ENCODE data around the gene SSBP4. TPM values are rescaled to one million over a fixed set of nuclear protein-coding genes. Genes with fewer than 3 reads are reported as not detected.

Gene SSBP4
- total RNA-seq, 1 experiment from 2014 or later: 164 TPM

DNA sequence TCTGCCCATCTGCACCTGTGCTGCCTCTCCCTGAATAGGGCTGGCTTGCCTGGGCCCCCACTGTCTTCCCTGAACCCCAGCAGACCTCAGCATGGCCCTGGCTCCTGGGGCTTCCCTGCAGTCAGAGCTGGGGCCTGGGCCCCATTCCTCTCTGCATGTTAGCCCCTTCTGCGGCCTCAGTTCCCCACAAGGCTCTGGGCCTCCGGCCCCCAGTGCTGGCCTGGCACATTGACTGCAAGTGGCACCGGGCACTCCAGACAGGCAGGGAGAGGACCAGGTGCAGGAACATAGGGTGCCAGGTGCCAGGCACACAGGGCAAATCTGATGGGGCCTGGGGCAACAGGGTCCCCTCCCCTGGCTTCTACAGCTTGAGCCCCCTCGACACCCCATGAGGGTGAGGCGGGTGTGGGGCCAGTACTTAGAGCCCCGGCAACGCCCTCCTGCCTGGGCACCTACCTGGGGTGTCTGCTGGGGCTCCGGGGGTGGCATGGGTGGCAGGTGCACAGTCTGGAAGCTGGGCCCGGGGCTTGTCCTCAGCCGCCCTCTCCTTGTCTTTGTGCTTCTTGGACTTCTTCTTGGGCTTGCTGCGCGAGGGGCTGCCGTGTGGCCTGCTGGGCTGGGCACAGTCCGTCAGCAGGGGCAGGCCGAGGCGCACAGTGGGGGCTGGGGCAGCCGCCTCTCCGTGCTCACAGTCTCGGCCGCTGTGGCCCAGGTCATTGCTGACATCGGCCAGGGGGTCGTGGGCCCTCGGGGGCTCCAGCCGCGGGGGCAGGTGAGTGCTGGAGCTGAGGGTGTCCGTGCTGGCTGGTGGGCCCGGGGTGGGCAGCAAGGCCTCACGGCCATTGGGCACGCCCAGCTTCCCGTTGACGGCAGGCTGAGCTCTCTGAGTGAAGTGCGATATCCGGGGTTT is 31.1 kb downstream of the SSBP4 start:
- intact Hi-C loops (cut with micrococcal nuclease): loop anchor here (5.0 kb wide), 3 partner anchors 227 to 467 kb away; partner anchors contain the start of genes COPE and DDX49
- H3K4me2 ChIP-seq (ENCODE audit: low read length): no peak overlapping the region
- H3K27ac ChIP-seq (ENCODE audit: low read depth, low read length): peak overlapping the region; percentile 13; the same call in 1 of the 2 replicates
- RAD21 ChIA-PET (ENCODE audit: low non-redundant PET in 1 of 2, low total read pairs in 2 of 2, uncharacterized antibody in 2 of 2, unreplicated experiment in 2 of 2): no interaction called here
- POLR2A ChIA-PET: no interaction called here
- H2AFZ ChIP-seq (ENCODE audit: low read depth, low read length, poor library complexity, severe bottlenecking): no peak overlapping the region
- CTCF ChIA-PET: interaction anchor here (0.8 to 1.7 kb wide), 6 partner anchors 7 to 397 kb away, joined by 3 to 9 read pairs (median 3); no protein-coding TSS in a partner anchor
- H3K79me2 ChIP-seq (ENCODE audit: insufficient read depth, low read length): no peaks in the 10 kb centered on the region; the same call in 1 of the 2 replicates
- H3K9ac ChIP-seq (ENCODE audit: low read length): no peak overlapping the region
- H3K4me1 ChIP-seq (ENCODE audit: control insufficient read depth in 1 of 2, insufficient read depth in 2 of 2, low read length in 2 of 2): peaks cover 3 to 8% of the 10 kb centered on the region in 2 experiments; a peak in 3 of 4 replicates
- DNase-seq (ENCODE audit: low read depth, low spot score): no peak
- H3K9me3 ChIP-seq (ENCODE audit: control insufficient read depth in 1 of 2, insufficient read depth in 1 of 2, low read depth in 1 of 2, low read length in 2 of 2): no peaks in the 10 kb centered on the region
- BruUV-seq (replicated peaks): no TSS peak
- no peaks in the 10 kb centered on the region for H4K20me1 ChIP-seq (ENCODE audit: insufficient read depth)
- H3K9me2 ChIP-seq (ENCODE audit: insufficient read depth): no peaks in the 10 kb centered on the region
- no peak overlapping the region for H3K4me3 ChIP-seq (replicated peaks in 1 of 2; ENCODE audit: low read depth in 1 of 2, low read length in 2 of 2)
- H3K27me3 ChIP-seq (ENCODE audit: insufficient read depth, low read length): no peaks in the 10 kb centered on the region
- no peak for ATAC-seq
- TF ChIP-seq SP1 (IDR thresholded peaks at IDR 0.05; ENCODE audit: low read depth) (no peak), POLR2A (IDR thresholded peaks at IDR 0.05; ENCODE audit: borderline replicate concordance, extremely low read depth, insufficient read depth, insufficient read length) (no peak), FOSL1 (IDR thresholded peaks at IDR 0.05; ENCODE audit: low read depth) (no peak), EZH2phosphoT487 (IDR thresholded peaks at IDR 0.05; ENCODE audit: borderline replicate concordance) (no peak), RAD21 (IDR thresholded peaks at IDR 0.05; ENCODE audit: low read depth) (no peak), ZFX (IDR thresholded peaks at IDR 0.05) (no peak), JUND (IDR thresholded peaks at IDR 0.05) (no peak), ELF1 (IDR thresholded peaks at IDR 0.05; ENCODE audit: borderline replicate concordance, low read depth) (no peak), EGR1 (IDR thresholded peaks at IDR 0.05; ENCODE audit: low read depth) (no peak)
- peaks cover 4 to 24% of the 10 kb centered on the region in 2 experiments; a peak in 3 of 4 replicates for H3K36me3 ChIP-seq (ENCODE audit: control insufficient read depth in 1 of 2, insufficient read depth in 2 of 2, low read length in 2 of 2)

All from HCT116 (cell line).